Fibroblast of upper back skin (primary cell): Measurements from ENCODE around the gene SLC46A2.

Experiments used
- DNase-seq: peaks from one replicate; pipeline ENCODE4 v3.0.0-alpha.2; 2013

Gene SLC46A2

DNA sequence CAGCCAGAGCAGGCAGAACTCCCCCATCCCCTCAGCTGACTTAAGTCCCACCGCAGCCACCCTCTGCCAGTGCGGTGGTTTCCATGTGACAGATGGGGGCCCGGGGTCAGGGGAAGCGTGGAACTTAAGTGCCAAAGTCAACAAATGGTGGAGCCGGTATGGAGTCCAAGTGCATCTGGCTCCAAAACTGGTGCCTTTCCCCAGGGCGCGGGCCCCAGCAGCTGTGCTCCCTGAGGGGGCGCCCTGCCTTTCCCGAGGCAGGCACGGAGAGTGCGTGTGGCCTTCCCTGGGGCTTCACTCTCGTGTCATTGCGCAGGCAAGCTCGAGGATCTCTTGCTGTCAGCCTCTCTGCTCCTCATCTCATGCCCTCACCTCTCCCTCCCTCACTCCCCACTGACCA lies 33.8 kb downstream of the SLC46A2 start:
- DNase-seq = no peak

- DNase-seq = no peak
These were observed 34.5 kb downstream of the SLC46A2 start for GRCh38 chr9:112856200-112856599.

DNA sequence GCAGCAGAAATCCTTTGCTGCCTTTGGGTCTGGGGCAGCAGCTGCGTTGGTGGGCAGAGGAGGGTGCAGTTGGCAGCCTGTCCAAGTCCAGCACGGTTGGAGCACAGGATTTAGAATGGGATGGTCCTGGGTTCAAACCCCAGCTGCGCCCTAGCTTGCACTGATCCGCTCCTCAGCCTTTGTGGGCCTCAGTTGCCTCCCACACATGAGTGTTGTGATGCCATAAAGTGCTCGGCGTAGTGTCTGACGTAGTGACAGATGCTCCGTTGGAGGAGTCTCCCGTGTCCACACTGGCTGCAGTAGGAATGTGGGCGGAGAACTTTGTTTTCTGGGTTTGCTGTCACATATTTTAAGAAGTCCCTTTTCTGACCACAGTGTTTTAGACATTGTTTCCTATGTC lies 36.0 kb downstream of the SLC46A2 start:
- DNase-seq = no peak

DNA sequence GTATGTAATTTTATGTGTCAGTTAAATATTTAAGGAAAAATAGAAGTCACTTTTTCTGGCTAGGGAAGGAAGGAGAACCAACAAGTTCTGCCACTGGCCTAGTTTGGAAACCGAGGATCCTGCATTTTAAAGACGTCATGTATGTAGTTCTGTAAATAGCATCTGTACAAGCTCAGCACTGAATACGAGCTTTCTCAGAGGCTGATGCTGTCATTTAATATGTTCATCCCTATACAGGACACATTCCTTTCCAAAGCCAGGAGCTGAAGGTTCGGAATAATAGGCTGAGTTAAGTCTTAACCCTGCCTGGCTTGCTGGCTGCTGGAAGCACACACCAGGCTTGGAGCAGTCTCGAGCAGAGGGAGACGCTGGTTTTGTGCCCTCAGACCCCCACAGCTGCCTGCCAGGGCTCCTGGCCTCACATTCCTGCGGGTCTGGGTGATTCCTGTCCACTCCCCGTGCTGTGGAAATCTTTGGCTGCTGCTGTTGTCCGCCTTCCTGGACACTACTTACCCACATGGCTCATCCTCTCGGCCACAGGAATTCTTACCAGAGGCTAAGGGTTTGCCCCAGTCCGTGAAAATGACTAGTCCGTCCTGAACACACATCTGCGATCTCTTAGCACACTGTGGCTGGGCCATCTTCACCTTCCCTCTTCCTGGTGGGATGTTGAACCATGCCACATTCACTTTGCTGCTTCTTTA lies 36.6 kb downstream of the SLC46A2 start:
- no peak for DNase-seq

- no peak for DNase-seq
These were observed 37.8 kb downstream of the SLC46A2 start for GRCh38 chr9:112852741-112853504.

DNA sequence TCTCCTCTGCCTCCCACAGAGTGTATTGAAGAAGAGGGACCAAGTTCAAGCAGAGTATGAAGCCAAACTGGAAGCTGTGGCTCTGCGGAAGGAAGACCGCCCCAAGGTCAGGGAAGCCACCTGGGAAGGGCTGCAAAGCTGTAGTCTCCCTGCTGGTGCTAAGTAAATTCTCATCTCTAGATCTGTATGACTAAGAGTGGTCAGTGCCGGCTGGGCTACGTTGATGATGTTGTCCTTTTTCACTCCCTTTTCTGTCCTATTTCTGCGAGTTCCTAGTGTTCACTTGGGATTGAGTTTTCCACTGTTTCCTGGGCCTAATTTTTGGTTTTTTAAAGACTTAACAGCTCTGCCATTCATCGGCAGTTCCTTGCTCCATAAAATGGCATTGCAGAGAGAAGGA lies 39.8 kb downstream of the SLC46A2 start:
- no peak for DNase-seq

DNA sequence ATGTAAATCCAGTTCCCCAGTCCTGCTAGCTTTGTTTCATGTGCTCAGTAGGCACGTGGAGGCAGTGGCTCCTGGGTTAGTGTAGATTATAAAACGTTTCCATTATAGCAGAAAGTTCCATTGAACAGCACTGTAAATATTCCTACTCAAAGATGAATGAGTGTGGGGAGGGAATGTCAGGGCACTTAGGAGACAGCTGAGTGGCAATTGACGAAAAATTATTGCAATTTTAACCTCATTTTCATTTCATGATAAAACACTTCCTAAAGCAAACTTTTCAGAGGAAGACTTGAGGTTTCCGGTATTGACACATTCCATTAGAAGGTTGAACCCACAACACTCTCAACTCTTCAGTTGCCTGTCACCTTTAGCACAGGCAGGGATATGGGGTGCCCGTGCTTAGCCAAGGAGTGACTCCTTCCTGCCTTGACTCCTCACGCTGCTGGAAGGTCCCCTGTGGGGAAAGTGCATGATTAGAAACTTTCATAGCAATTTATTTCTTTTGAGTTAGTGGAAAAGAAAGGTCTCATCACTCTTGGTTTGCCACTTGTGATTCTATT lies 41.2 kb downstream of the SLC46A2 start:
- no peak for DNase-seq

- no peak for DNase-seq
These were observed 42.1 kb downstream of the SLC46A2 start for GRCh38 chr9:112848316-112849151.

DNA sequence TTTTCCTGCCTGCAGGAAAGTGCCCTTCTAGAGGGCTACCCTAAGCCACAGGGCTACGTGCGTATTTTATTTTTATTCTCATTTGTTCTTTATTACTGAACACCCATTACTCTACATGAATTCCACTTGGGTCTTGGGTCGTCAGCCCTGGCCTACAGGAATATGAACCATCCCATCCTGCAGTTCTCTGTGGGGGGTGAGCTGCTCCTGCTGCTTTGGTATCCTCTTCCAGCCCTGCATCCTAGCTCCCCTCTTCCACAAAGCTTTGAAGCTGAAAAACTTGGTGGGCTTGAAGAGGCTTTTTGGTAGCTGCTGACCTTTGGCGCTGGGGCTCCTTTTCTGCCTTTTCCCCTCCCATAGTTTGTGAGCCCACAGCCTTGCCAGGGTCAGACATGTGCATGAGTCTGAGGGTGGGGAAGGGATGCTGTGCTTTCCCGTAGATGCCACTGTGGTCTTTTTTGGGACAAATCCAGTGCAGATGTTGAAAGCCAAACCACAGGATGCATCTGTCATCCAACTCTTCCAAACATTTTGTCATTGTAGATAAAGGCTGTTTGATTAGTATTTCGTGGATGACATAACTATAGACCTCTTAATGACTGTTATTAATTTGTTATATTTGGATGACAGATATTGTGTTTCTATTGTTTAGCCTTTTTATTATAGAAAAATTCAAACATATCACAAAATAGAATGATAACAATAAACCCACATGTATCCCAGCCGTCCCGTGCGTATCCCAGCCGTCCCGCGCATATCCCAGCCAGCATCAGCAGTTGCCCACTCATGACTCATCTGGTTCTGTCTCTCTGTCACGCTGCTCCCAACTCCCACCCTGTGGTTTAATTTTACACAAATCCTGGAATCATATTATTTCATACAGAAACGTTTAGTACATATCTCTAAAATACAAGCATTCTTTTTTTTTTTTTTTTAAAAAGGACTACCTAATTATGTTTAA lies 43.9 kb downstream of the SLC46A2 start:
- DNase-seq = peak; percentile 62

- DNase-seq = peak; percentile 68
These were observed 45.7 kb downstream of the SLC46A2 start for GRCh38 chr9:112844771-112845542.

DNA sequence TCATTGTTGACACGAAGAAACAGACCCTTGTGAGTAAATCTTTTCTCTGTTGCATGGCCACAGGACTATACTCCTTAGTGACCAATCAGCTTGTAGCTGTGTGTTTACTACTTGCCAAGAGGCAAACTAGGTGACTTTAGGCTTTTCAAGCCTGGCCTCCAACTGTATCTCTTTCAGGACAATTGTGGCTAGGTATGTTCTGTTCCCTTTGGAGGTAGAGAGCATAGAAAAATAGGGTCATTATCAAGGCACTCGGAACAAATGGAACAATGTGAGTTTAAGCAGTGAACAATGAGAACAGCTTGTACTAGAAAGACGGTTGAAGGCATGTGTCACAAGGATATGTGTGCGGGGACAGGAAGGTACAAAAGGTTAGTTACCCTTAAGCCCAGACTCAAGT lies 48.1 kb downstream of the SLC46A2 start:
- DNase-seq = no peak

DNA sequence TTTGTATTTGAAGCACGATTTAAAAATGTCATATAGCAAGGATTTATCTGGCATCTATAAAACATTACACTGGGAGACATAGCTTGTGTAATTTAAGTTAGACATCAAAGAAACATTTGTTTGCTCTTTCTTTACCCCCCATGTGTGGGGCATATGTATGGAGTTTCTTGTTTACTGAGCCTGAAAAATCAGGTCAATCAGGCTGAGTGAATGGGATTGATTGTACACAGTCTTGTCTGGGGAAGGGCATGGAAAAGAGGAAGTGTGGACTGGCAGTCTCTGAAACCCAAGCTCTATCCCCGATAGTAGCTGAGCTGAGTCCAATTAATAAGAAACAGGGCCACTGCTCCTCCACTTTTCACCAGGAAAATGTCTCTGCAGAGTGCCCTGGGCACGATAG lies 49.4 kb downstream of the SLC46A2 start:
- no peak for DNase-seq

DNA sequence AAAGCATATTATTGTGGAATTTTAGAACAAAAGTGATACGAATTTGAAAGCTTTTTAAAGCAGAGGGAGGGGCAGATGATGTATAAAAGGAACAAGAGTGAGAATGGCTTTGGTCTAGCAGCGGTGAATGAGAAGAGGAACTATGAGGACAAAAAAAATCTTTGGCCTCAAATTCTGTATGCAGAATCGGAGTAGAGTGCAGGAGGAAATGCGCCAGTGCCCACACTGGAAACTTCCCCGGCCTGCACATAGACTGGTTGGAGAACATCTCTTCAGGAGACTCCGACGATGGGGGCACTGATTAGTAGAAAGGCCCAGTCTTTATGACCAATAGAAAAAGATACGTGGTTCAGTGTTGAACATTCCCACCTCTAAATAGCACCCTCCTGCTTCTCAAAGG lies 51.3 kb downstream of the SLC46A2 start:
- DNase-seq = no peak

DNA sequence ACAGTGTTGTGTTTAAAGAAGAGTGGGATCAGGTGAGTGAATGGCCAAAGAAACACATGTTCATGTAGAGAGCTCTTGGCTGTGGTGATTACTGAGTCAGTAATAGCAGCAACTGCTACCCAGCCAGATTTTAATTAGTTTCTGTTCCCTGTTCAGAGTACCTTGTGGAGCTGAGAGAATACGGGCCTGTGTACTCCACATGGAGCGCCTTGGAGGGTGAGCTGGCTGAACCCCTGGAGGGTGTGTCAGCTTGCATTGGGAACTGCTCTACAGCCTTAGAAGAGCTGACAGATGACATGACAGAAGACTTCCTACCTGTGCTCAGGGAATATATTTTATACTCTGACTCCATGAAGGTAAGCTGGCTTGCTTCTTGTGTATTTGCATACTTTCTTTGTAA lies 52.3 kb downstream of the SLC46A2 start:
- no peak for DNase-seq

GRCh38 chr9:112836394-112836793 lies 54.3 kb downstream of the SLC46A2 start:
- no peak for DNase-seq

DNA sequence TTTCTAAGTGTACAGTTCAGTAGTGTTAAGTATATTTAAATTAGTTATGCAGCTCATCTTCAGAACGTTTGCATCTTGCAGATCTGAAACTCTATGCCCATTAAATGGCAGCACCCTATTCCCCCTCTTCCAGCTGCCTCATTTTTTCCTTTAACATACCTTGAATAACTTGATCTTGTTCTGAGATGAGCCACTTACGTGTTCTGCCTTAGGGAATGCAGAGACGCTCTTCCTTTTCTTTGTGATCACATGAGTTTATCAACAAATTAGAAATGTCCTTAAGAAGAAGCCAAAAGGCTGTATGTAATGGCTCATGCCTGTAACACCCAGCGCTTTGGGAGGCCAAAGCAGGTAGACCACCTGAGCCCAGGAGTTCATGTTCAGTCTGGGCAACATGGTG lies 57.6 kb downstream of the SLC46A2 start:
- DNase-seq = no peak

GRCh38 chr9:112831969-112832368 lies 58.7 kb downstream of the SLC46A2 start:
- DNase-seq = no peak

GRCh38 chr9:112831281-112831851 lies 59.3 kb downstream of the SLC46A2 start:
- no peak for DNase-seq
